ENCODE data around the gene SCAF8. TPM values are rescaled to one million over a fixed set of nuclear protein-coding genes. Genes with fewer than 3 reads are reported as not detected.
A peak's percentile ranks its signal among the peaks of the same experiment; 100 is the strongest.
"Not testable (repeated sequence)": the region's sequence is repeated elsewhere in the genome, so short reads cannot be mapped to it uniquely, and the experiment has no call there.

The SCAF8 gene
- total RNA-seq, 1 donor, result 47.6 TPM

- no peak for DNase-seq (ENCODE audit: low read depth)
- H3K4me3 ChIP-seq (ENCODE audit: low read depth, low read length), result no peak overlapping the region
- TF ChIP-seq CTCF (IDR thresholded peaks at IDR 0.05; ENCODE audit: insufficient read depth, low read length), result no peak
These were observed 24.9 kb downstream of the SCAF8 start for GRCh38 chr6:154758125-154758524.

- DNase-seq (ENCODE audit: low read depth), result no peak
- H3K4me3 ChIP-seq (ENCODE audit: low read depth, low read length), result no peak overlapping the region
- no peak for TF ChIP-seq CTCF (IDR thresholded peaks at IDR 0.05; ENCODE audit: insufficient read depth, low read length)
These were observed 30.4 kb downstream of the SCAF8 start for GRCh38 chr6:154763650-154764049.

GRCh38 chr6:154765273-154765672 is 32.1 kb downstream of the SCAF8 start:
- H3K4me3 ChIP-seq (ENCODE audit: low read depth, low read length), result no peak overlapping the region
- no peak for DNase-seq (ENCODE audit: low read depth)
- no peak for TF ChIP-seq CTCF (IDR thresholded peaks at IDR 0.05; ENCODE audit: insufficient read depth, low read length)

GRCh38 chr6:154766288-154766687 is 33.1 kb downstream of the SCAF8 start:
- no peak for TF ChIP-seq CTCF (IDR thresholded peaks at IDR 0.05; ENCODE audit: insufficient read depth, low read length)
- peak; percentile 35 for DNase-seq (ENCODE audit: low read depth)
- H3K4me3 ChIP-seq (ENCODE audit: low read depth, low read length), result no peak overlapping the region

- peak; percentile 45 for DNase-seq (ENCODE audit: low read depth)
- H3K4me3 ChIP-seq (ENCODE audit: low read depth, low read length), result no peak overlapping the region
- no peak for TF ChIP-seq CTCF (IDR thresholded peaks at IDR 0.05; ENCODE audit: insufficient read depth, low read length)
These were observed 33.9 kb downstream of the SCAF8 start for GRCh38 chr6:154767003-154767723.

- no peak overlapping the region for H3K4me3 ChIP-seq (ENCODE audit: low read depth, low read length)
- DNase-seq (ENCODE audit: low read depth), result no peak
- no peak for TF ChIP-seq CTCF (IDR thresholded peaks at IDR 0.05; ENCODE audit: insufficient read depth, low read length)
These were observed 35.1 kb downstream of the SCAF8 start for GRCh38 chr6:154768280-154768679.

- no peak for TF ChIP-seq CTCF (IDR thresholded peaks at IDR 0.05; ENCODE audit: insufficient read depth, low read length)
- no peak overlapping the region for H3K4me3 ChIP-seq (ENCODE audit: low read depth, low read length)
- DNase-seq (ENCODE audit: low read depth), result no peak
These were observed 40.4 kb downstream of the SCAF8 start for GRCh38 chr6:154773610-154774089.

- not testable (repeated sequence) for DNase-seq (ENCODE audit: low read depth); H3K4me3 ChIP-seq (ENCODE audit: low read depth, low read length)
These were observed 45.9 kb downstream of the SCAF8 start for GRCh38 chr6:154779157-154779556.
